GM23338 (cell line): ENCODE measurements around the gene LTB. TPM values are rescaled to one million over a fixed set of nuclear protein-coding genes. Genes with fewer than 3 reads are reported as not detected.
"Not testable (repeated sequence)": the region's sequence is repeated elsewhere in the genome, so short reads cannot be mapped to it uniquely, and the experiment has no call there.

Source experiments
- ATAC-seq: fragments of 200-7000 bp; cut with Tn5 transposase; 3 replicates; pipeline ENCODE4 v1.9.1; 2020
- DNase-seq: peaks from one replicate; pipeline ENCODE4 v3.0.0-alpha.2; 2015; ENCODE audit warnings: low spot score
- H2AFZ ChIP-seq: fragments of 200-600 bp; sonication (generic); 2 replicates; pipeline ENCODE4 v1.8.0; 2016; ENCODE audit warnings: antibody characterized with exemption, mild to moderate bottlenecking, moderate library complexity
- H3F3A ChIP-seq: fragments of 200-600 bp; sonication (generic); replicated peaks from 2 replicates; pipeline ENCODE4 v1.8.0; 2017; ENCODE audit warnings: antibody characterized with exemption, mixed run types, low read depth
- H3K27ac ChIP-seq: fragments of 200-600 bp; sonication (generic); 2 replicates; pipeline ENCODE4 v1.6.1; 2016; ENCODE audit warnings: low read depth
- H3K27me3 ChIP-seq: fragments of 200-600 bp; sonication (generic); 2 replicates; pipeline ENCODE4 v1.8.0; 2016; ENCODE audit warnings: mild to moderate bottlenecking, mixed run types, moderate library complexity; ENCODE audit not compliant: insufficient read depth
- H3K36me3 ChIP-seq: fragments of 200-600 bp; sonication (generic); 2 replicates; pipeline ENCODE4 v1.8.0; 2016; ENCODE audit warnings: mild to moderate bottlenecking; ENCODE audit not compliant: insufficient read depth
- H3K4me1 ChIP-seq: fragments of 200-600 bp; sonication (generic); 2 replicates; pipeline ENCODE4 v1.8.0; 2016; ENCODE audit warnings: mild to moderate bottlenecking, moderate library complexity; ENCODE audit not compliant: insufficient read depth
- H3K4me2 ChIP-seq: fragments of 200-600 bp; sonication (generic); 2 replicates; pipeline ENCODE4 v1.7.1; 2017; ENCODE audit warnings: mixed run types
- H3K4me3 ChIP-seq: fragments of 200-600 bp; sonication (generic); 2 replicates; pipeline ENCODE4 v1.6.1; 2016; ENCODE audit warnings: mixed run types
- H3K79me2 ChIP-seq: fragments of 200-600 bp; sonication (generic); replicated peaks from 2 replicates; pipeline ENCODE4 v1.8.0; 2017; ENCODE audit warnings: mild to moderate bottlenecking; ENCODE audit not compliant: insufficient read depth
- H3K9me2 ChIP-seq: fragments of 200-600 bp; sonication (generic); 2 replicates; pipeline ENCODE4 v1.8.0; 2017; ENCODE audit not compliant: insufficient read depth
- H4K20me1 ChIP-seq: fragments of 200-600 bp; sonication (generic); replicated peaks from 2 replicates; pipeline ENCODE4 v1.8.0; 2017; ENCODE audit warnings: mild to moderate bottlenecking; ENCODE audit not compliant: insufficient read depth
- H3K27ac Mint-ChIP-seq: 2 replicates; pipeline ENCODE4 v1.8.0; 2020; ENCODE audit warnings: inconsistent platforms, mild to moderate bottlenecking, moderate library complexity, mixed read lengths
- H3K27me3 Mint-ChIP-seq: 3 replicates; pipeline ENCODE4 v1.8.0; 2022; ENCODE audit warnings: low read depth, mild to moderate bottlenecking, moderate library complexity, mixed read lengths, inconsistent platforms; ENCODE audit not compliant: insufficient read depth, poor library complexity
- H3K36me3 Mint-ChIP-seq: 3 replicates; pipeline ENCODE4 v1.8.0; 2021; ENCODE audit warnings: low read depth, mild to moderate bottlenecking, inconsistent platforms, moderate library complexity, mixed read lengths
- H3K4me1 Mint-ChIP-seq: 3 replicates; pipeline ENCODE4 v1.8.0; 2020; ENCODE audit warnings: mild to moderate bottlenecking, inconsistent platforms, mixed read lengths
- H3K4me3 Mint-ChIP-seq: 3 replicates; pipeline ENCODE4 v1.8.0; 2021; ENCODE audit warnings: moderate library complexity, mild to moderate bottlenecking, inconsistent platforms, mixed read lengths
- H3K9me3 Mint-ChIP-seq: 3 replicates; pipeline ENCODE4 v1.8.0; 2020; ENCODE audit warnings: moderate library complexity, mild to moderate bottlenecking, inconsistent platforms, mixed read lengths
- CREB1 ChIP-seq: fragments of 250-450 bp; sonication (Bioruptor Pico); IDR thresholded peaks from 2 replicates; pipeline ENCODE4 v1.5.0; 2020; ENCODE audit warnings: low read depth, mild to moderate bottlenecking, moderate library complexity
- CTCF ChIP-seq, 2 experiments: fragments of 200-600 bp in 1 of 2; sonication (generic) in 1 of 2; conservative IDR thresholded peaks; 2 replicates each; pipeline versions ENCODE4 v1.5.1 to v1.6.1; 2016 to 2017; ENCODE audit warnings: antibody characterized with exemption in 2 of 2, low read depth in 2 of 2, mild to moderate bottlenecking in 2 of 2, moderate library complexity in 1 of 2
- ETS1 ChIP-seq: IDR thresholded peaks from 2 replicates; pipeline ENCODE4 v1.6.1; 2016; ENCODE audit warnings: antibody characterized with exemption
- EZH2 ChIP-seq: fragments of 200-600 bp; sonication (generic); IDR thresholded peaks from one replicate; pipeline ENCODE4 v1.8.0; 2017; ENCODE audit warnings: antibody characterized with exemption, mild to moderate bottlenecking, low read depth; ENCODE audit not compliant: unreplicated experiment
- EZH2phosphoT487 ChIP-seq: fragments of 200-600 bp; sonication (generic); IDR thresholded peaks from one replicate; pipeline ENCODE4 v1.8.1; 2018; ENCODE audit warnings: antibody characterized with exemption; ENCODE audit not compliant: unreplicated experiment
- JUNB ChIP-seq: IDR thresholded peaks from one replicate; pipeline ENCODE4 v1.6.1; 2016; ENCODE audit warnings: antibody characterized with exemption; ENCODE audit not compliant: unreplicated experiment
- NANOG ChIP-seq: IDR thresholded peaks from 2 replicates; pipeline ENCODE4 v1.6.1; 2016; ENCODE audit warnings: antibody characterized with exemption, borderline replicate concordance
- POLR2AphosphoS5 ChIP-seq: IDR thresholded peaks from 2 replicates; pipeline ENCODE4 v1.6.1; 2016; ENCODE audit warnings: antibody characterized with exemption, low read depth
- STAT1 ChIP-seq: IDR thresholded peaks from one replicate; pipeline ENCODE4 v1.6.1; 2016; ENCODE audit warnings: antibody characterized with exemption; ENCODE audit not compliant: unreplicated experiment
- ZNF114 ChIP-seq: fragments of 250-450 bp; sonication (Bioruptor Pico); IDR thresholded peaks from 2 replicates; pipeline ENCODE4 v1.5.0; 2020; ENCODE audit warnings: mild to moderate bottlenecking, moderate library complexity
- ZNF331 ChIP-seq: fragments of 250-450 bp; sonication (Bioruptor Pico); IDR thresholded peaks from 2 replicates; pipeline ENCODE4 v1.5.0; 2020; ENCODE audit warnings: low read depth, mild to moderate bottlenecking, moderate library complexity
- ZNF462 ChIP-seq: fragments of 250-450 bp; sonication (Bioruptor Pico); IDR thresholded peaks from 2 replicates; pipeline ENCODE4 v1.5.0; 2020; ENCODE audit warnings: mild to moderate bottlenecking, moderate library complexity
- polyA plus RNA-seq: library from polyadenylated mRNA; unstranded; fragments of >200 nt; fragmentation: Nextera tagmentation; extraction: Ambion mirVana; gene quantifications from 2 replicates; pipeline ENCODE4 v1.2.1, GENCODE V29; 2016
- total RNA-seq: library from RNA; depleted of rRNA; stranded (reverse); fragments of >200 nt; shearing (Covaris generic); gene quantifications from 2 replicates; pipeline ENCODE4 v1.2.3, GENCODE V29; 2014

LTB gene
- total and polyA plus RNA-seq, 2 experiments from 2014 or later = 1.7 TPM; not detected in 1

GRCh38 chr6:31590691-31591090, 8.5 kb upstream of the LTB start:
- H3K4me3 Mint-ChIP-seq, H3K27ac ChIP-seq, H3K27me3 ChIP-seq, H3K9me3 Mint-ChIP-seq, H3K4me3 ChIP-seq, H3F3A ChIP-seq, H3K27ac Mint-ChIP-seq, H3K4me2 ChIP-seq, H3K4me1 ChIP-seq, H4K20me1 ChIP-seq, ATAC-seq, H3K36me3 ChIP-seq, H3K9me2 ChIP-seq, H3K79me2 ChIP-seq, H3K4me1 Mint-ChIP-seq, H2AFZ ChIP-seq, DNase-seq, H3K36me3 Mint-ChIP-seq: not testable (repeated sequence)
- H3K27me3 Mint-ChIP-seq = peaks cover 13% of the 10 kb centered on the region

- Mint-ChIP-seq H3K27me3 (peaks cover 10% of the 10 kb centered on the region), H3K4me1 (peaks cover 6% of the 10 kb centered on the region; the same call in 2 of the 3 replicates), H3K9me3 (no peaks in the 10 kb centered on the region), H3K36me3 (no peaks in the 10 kb centered on the region; the same call in 2 of the 3 replicates), H3K4me3 (no peak overlapping the region), H3K27ac (no peak overlapping the region)
- no peaks in the 10 kb centered on the region for H3K27me3 ChIP-seq
- no peaks in the 10 kb centered on the region for H3K79me2 ChIP-seq
- no peaks in the 10 kb centered on the region for H4K20me1 ChIP-seq
- no peaks in the 10 kb centered on the region for H3K4me1 ChIP-seq
- H3K4me3 ChIP-seq = no peak overlapping the region
- no peaks in the 10 kb centered on the region for H3K9me2 ChIP-seq
- no peak overlapping the region for H3K27ac ChIP-seq
- peak overlapping the region; percentile 43; the same call in 1 of the 2 replicates for H2AFZ ChIP-seq
- ATAC-seq (no peak), DNase-seq (no peak)
- no peaks in the 10 kb centered on the region for H3F3A ChIP-seq
- H3K4me2 ChIP-seq = no peak overlapping the region
- H3K36me3 ChIP-seq = no peaks in the 10 kb centered on the region
- no peak for TF ChIP-seq ZNF462
- TF ChIP-seq JUNB = no peak
- no peak for TF ChIP-seq ZNF331
- no peak for TF ChIP-seq EZH2
- no peak for TF ChIP-seq POLR2AphosphoS5
- no peak for TF ChIP-seq EZH2phosphoT487
- TF ChIP-seq CTCF (conservative IDR thresholded peaks at IDR 0.05; ENCODE audit: low read depth in 2 of 2) = no peak
- no peak for TF ChIP-seq NANOG
- TF ChIP-seq CREB1 (CRISPR knock-in tag) = no peak
- no peak for TF ChIP-seq ZNF114 (CRISPR knock-in tag)
- TF ChIP-seq ETS1 = no peak
- TF ChIP-seq STAT1 = no peak
These were observed 6.8 kb upstream of the LTB start for GRCh38 chr6:31588871-31589650.
